DOHH2 (cell line): Measurements from ENCODE around the gene MGMT.

ENCODE experiments used
- H3F3A ChIP-seq: fragments of 200-600 bp; sonication (generic), shearing (Covaris generic); 2 replicates; pipeline ENCODE4 v1.6.0; 2016; ENCODE audit warnings: antibody characterized with exemption, mild to moderate bottlenecking; ENCODE audit not compliant: control insufficient read depth, insufficient read depth
- H3K27ac ChIP-seq: fragments of 200-600 bp; sonication (generic); 2 replicates; pipeline ENCODE4 v1.5.1; 2014; ENCODE audit warnings: low read depth, mild to moderate bottlenecking, low read length, moderate library complexity
- H3K27me3 ChIP-seq: fragments of 200-600 bp; sonication (generic); 2 replicates; pipeline ENCODE4 v1.6.1; 2014; ENCODE audit warnings: mild to moderate bottlenecking, low read length, mixed read lengths; ENCODE audit not compliant: control insufficient read depth
- H3K36me3 ChIP-seq: fragments of 200-600 bp; sonication (generic); 2 replicates; pipeline ENCODE4 v1.6.1; 2014; ENCODE audit warnings: mild to moderate bottlenecking, low read length, moderate library complexity, mixed read lengths; ENCODE audit not compliant: control insufficient read depth
- H3K4me1 ChIP-seq: fragments of 200-600 bp; sonication (generic); 2 replicates; pipeline ENCODE4 v1.6.1; 2014; ENCODE audit warnings: mild to moderate bottlenecking, low read length, mixed read lengths; ENCODE audit not compliant: control insufficient read depth
- H3K4me2 ChIP-seq: fragments of 200-600 bp; sonication (generic); 2 replicates; pipeline ENCODE4 v1.6.0; 2014; ENCODE audit warnings: mild to moderate bottlenecking, low read length, moderate library complexity
- H3K4me3 ChIP-seq: fragments of 200-600 bp; sonication (generic); 2 replicates; pipeline ENCODE4 v1.5.1; 2014; ENCODE audit warnings: mild to moderate bottlenecking, low read length, mixed read lengths
- H3K79me2 ChIP-seq: fragments of 200-600 bp; sonication (generic); 2 replicates; pipeline ENCODE4 v1.6.1; 2014; ENCODE audit warnings: mild to moderate bottlenecking, low read length, mixed read lengths; ENCODE audit not compliant: control insufficient read depth
- H3K9me2 ChIP-seq: fragments of 200-600 bp; sonication (generic); replicated peaks from 2 replicates; pipeline ENCODE4 v1.6.1; 2014; ENCODE audit warnings: mild to moderate bottlenecking, low read length, mixed read lengths; ENCODE audit not compliant: control insufficient read depth
- H3K9me3 ChIP-seq: fragments of 200-600 bp; sonication (generic); 2 replicates; pipeline ENCODE4 v1.6.1; 2014; ENCODE audit warnings: antibody characterized with exemption, low read length, mixed read lengths; ENCODE audit not compliant: control insufficient read depth, insufficient read depth
- H4K20me1 ChIP-seq: fragments of 200-600 bp; sonication (generic); 2 replicates; pipeline ENCODE4 v1.6.0; 2014; ENCODE audit warnings: low read depth, mild to moderate bottlenecking, antibody characterized with exemption, low read length, moderate library complexity; ENCODE audit not compliant: control insufficient read depth, insufficient read depth
- CTCF ChIP-seq: fragments of 200-600 bp; sonication (generic); IDR thresholded peaks from one replicate; pipeline ENCODE4 v1.5.1; 2014; ENCODE audit warnings: antibody characterized with exemption, mild to moderate bottlenecking, low read depth, low read length; ENCODE audit not compliant: poor library complexity, severe bottlenecking
- EZH2phosphoT487 ChIP-seq: fragments of 200-600 bp; sonication (generic); IDR thresholded peaks from 2 replicates; pipeline ENCODE4 v1.6.1; 2017; ENCODE audit warnings: borderline replicate concordance, mild to moderate bottlenecking, antibody characterized with exemption, low read length, moderate library complexity, mixed read lengths

The MGMT gene

GRCh38 chr10:129719415-129719739, 252.3 kb downstream of the MGMT start:
- H3K27ac ChIP-seq: no peak overlapping the region
- no peaks in the 10 kb centered on the region for H3F3A ChIP-seq
- no peak overlapping the region for H3K4me2 ChIP-seq
- TF ChIP-seq EZH2phosphoT487 (no peak), CTCF (no peak)
- H3K9me2 ChIP-seq: no peaks in the 10 kb centered on the region
- peaks cover 14% of the 10 kb centered on the region; the same call in 1 of the 2 replicates for H3K9me3 ChIP-seq
- no peaks in the 10 kb centered on the region for H3K4me1 ChIP-seq
- H3K4me3 ChIP-seq: no peak overlapping the region
- H3K27me3 ChIP-seq: no peaks in the 10 kb centered on the region
- H3K36me3 ChIP-seq: no peaks in the 10 kb centered on the region
- no peaks in the 10 kb centered on the region for H4K20me1 ChIP-seq
- H3K79me2 ChIP-seq: no peaks in the 10 kb centered on the region

GRCh38 chr10:129719889-129720590, 253.0 kb downstream of the MGMT start:
- no peaks in the 10 kb centered on the region for H4K20me1 ChIP-seq
- no peaks in the 10 kb centered on the region for H3K27me3 ChIP-seq
- H3K4me3 ChIP-seq: no peak overlapping the region
- H3K9me2 ChIP-seq: no peaks in the 10 kb centered on the region
- H3K4me2 ChIP-seq: no peak overlapping the region
- TF ChIP-seq EZH2phosphoT487 (no peak), CTCF (no peak)
- H3K79me2 ChIP-seq: no peaks in the 10 kb centered on the region
- H3K9me3 ChIP-seq: peaks cover 14% of the 10 kb centered on the region; the same call in 1 of the 2 replicates
- H3K4me1 ChIP-seq: no peaks in the 10 kb centered on the region
- no peaks in the 10 kb centered on the region for H3F3A ChIP-seq
- no peaks in the 10 kb centered on the region for H3K36me3 ChIP-seq
- H3K27ac ChIP-seq: no peak overlapping the region

GRCh38 chr10:129725011-129725410, 258.0 kb downstream of the MGMT start:
- Histone ChIP-seq H4K20me1 (no peaks in the 10 kb centered on the region), H3K27me3 (no peaks in the 10 kb centered on the region), H3K79me2 (no peaks in the 10 kb centered on the region), H3K27ac (no peak overlapping the region), H3K9me3 (peaks cover 7% of the 10 kb centered on the region; the same call in 1 of the 2 replicates), H3K9me2 (no peaks in the 10 kb centered on the region), H3F3A (no peaks in the 10 kb centered on the region), H3K4me2 (no peak overlapping the region), H3K4me3 (no peak overlapping the region), H3K4me1 (no peaks in the 10 kb centered on the region), H3K36me3 (no peaks in the 10 kb centered on the region)
- no peak for TF ChIP-seq EZH2phosphoT487
- TF ChIP-seq CTCF: no peak
